Stimulated activated CD8-positive, alpha-beta memory T cell treated with anti-CD3 and anti-CD28 coated beads, Interleukin-15, amount 100 ng/mL, for 24 hours (primary cell): Measurements from ENCODE around the gene TOMT.

ENCODE experiments used
- DNase-seq: peaks from one replicate; pipeline ENCODE4 v3.0.0-alpha.2; 2020; ENCODE audit warnings: low read depth

The TOMT gene

GRCh38 chr11:72105888-72106287, at the start of gene TOMT:
TOMT (plus strand) TSS chr11:72105924; CDS start chr11:72105952, 28 bp downstream.
- DNase-seq = no peak

GRCh38 chr11:72058416-72059034, 47.2 kb upstream of the TOMT start:
- DNase-seq = no peak

- no peak for DNase-seq
Observed at GRCh38 chr11:72061739-72062396, 43.9 kb upstream of the TOMT start.

GRCh38 chr11:72066855-72067254, 38.9 kb upstream of the TOMT start:
- no peak for DNase-seq

DNA sequence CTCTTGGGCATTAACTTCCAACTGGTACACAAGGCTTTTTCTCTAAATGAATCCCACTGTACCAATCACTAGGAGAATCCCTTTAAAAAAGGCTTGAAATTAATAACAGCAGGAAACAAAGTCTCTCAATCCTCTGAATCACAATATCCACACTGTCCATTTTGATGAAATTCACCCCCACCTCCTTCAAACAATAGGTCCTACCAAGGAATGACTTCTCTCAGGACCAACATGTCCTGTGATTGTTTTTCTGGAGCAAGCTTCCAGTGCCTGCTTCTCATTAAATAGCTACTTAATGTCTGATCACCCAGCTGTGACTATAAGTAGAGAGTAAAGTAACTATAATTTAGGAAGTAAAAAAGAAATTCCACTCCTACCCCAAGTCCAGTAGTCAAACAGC, 38.5 kb upstream of the TOMT start:
- DNase-seq = no peak

- no peak for DNase-seq
Observed at GRCh38 chr11:72067676-72068075, 38.0 kb upstream of the TOMT start.

DNA sequence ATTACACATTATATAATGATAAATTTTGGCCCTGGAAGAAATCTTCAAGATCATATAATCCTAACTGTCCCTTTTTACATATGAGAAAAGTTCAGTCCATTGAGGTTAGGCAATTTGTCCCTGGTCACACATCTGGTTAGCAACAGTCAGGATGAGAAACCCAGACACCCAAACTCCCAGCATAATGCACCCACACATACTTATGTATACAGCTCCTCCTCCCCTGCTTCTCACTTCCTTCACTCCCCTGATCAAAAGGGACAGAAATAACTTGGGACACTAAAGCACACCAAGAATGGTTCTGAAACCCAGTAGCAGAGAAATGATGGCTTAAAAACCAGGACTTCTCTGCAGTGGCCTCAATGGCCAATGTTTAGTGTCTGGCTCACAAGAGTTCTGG, 36.5 kb upstream of the TOMT start:
- DNase-seq = no peak

- DNase-seq = no peak
Observed at GRCh38 chr11:72069787-72070251, 35.9 kb upstream of the TOMT start.

DNA sequence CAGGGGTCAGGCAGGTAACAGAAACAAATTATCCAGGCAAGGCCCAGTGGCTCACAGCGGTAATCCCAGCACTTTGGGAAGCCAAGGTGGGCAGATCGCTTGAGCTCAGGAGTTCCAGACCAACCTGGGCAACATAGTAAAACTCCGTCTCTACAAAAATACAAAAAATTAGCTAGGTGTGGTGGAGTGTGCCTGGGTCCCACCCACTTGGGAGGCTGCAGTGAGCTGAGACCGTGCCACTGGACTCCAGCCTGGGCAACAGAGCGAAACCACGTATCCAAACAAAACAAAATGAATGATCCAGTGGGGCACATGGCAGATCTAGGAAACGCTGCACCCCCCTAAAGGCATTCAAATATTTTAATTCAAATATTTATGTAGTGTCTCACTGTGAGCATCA, 35.2 kb upstream of the TOMT start:
- DNase-seq = no peak

GRCh38 chr11:72072348-72072747, 33.4 kb upstream of the TOMT start:
- DNase-seq = no peak

GRCh38 chr11:72075109-72075508, 30.6 kb upstream of the TOMT start:
- DNase-seq = no peak

DNA sequence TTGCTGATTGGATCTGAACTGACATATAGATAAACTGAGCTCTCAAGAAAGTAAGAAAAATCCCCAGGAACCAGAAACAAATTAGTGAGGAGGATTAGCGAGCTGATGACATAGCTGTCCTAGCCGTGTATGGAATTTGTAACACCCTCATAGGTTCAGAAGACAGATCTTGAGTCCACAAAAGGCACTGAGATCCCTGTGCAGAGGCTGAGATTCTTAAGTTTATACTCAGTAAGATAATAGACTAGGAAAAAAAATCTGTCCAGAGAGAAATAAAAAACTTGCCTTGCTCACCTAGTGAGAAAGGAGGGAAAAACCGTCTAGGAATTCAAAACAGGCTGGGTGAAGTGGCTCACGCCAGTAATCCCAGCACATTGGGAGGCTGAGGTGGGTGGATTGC, 30.0 kb upstream of the TOMT start:
- no peak for DNase-seq

- no peak for DNase-seq
Observed at GRCh38 chr11:72078477-72078876, 27.2 kb upstream of the TOMT start.

DNA sequence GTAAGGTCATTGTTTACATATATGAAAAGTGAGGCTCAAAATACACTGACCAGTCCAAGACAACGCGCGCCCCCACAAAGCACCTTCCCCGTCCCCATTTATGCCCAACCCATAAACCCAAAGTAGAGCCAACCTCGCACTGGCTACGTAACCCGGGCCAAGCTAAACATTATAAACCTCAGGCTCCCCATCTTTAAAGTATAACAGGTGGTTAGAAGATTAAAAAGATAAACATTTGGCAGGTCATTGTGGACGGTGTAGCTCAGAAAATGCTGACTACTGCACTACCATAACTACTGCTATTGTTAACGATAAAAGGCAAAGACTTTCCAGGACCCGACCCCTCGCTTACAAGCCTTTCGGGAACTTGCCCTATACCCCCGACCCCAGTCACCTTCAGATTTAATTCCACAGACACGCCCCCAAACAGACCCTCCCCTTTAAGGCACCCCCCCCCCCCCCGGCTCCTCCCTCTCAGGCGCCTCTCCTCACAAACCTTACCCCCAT, 25.9 kb upstream of the TOMT start:
- DNase-seq = no peak

DNA sequence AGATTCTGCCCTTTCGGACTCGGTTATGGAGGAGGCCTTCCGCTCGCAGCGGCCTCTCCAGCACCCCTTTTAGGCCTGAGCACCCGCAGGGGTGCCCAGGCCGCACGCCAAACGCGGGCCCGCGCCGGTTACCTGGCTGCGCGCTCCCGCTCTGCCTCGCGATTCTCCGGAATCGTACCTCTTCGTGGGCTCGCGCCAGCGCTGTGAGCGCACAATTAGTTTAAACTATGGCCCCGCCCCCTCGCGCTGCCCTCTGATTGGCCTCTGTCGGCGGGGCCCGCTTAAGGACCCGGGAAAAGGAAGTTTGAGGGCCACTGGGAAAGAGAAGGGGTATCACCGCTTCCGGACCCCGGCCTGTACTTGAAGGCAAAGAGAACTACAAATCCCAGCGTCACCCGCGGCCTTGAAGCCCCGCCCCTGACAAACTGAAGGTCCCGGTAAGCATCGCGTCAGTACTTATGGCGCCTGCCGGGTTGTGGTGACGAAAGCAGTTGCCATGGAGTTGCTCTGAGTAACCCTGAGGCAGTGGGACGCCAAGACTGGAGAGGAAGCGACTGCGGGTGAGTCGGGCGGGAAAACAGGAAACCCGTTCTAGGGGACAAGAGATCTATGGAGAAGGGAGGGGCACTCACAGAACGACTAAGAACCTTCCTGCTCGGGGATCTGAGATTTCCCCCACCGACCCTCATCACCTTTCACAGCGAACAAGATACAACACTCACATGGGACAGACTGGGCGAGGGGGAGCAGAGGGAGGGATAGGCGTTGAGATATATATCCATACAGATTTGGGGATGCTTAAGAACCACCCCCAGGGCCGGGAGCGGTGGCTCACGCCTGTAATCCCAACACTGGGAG, 25.2 kb upstream of the TOMT start, which contains the start of the genes LRRC51 and NUMA1:
TSS of gene LRRC51 (plus strand) at position 525 of the 858 bp plus-strand sequence. CDS start 8,234 bp downstream, outside the sequence.
TSS of gene NUMA1 (minus strand) at position 217 of the 858 bp plus-strand sequence. CDS start 44,599 bp downstream, outside the sequence.
- peak; percentile 86 for DNase-seq

GRCh38 chr11:72081184-72081644, 24.5 kb upstream of the TOMT start:
- DNase-seq = no peak

DNA sequence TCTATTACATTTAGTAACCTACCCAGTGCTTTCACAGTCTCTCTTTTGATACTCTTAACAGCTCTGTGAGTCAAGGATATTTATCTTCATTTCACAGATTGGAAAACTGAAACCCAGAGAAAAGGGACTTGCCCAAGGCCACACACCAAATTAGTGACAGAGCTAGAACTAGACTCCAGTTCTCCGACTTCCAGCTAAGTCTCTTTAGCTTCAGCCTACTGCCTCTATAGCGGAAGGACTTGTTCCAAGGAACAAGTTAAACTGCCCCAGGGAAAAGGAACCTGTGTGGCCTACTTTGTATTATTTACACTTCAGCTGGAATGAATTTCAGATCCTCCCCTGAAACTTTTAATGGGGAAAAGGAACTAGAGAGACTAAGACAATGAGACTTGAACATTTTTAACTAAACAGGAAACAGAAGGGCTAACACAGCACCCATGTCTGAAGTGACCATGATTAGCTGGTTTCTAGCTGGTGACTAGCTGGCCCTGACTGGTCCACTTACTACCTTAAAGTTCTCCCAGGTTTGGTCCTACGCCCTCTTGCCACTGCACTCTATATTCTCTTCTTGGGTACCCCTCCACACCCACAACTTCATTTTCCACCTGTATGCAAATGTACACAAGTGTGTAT, 23.8 kb upstream of the TOMT start:
- no peak for DNase-seq

GRCh38 chr11:72083414-72083813, 22.3 kb upstream of the TOMT start:
- DNase-seq = no peak

GRCh38 chr11:72084076-72084475, 21.6 kb upstream of the TOMT start:
- DNase-seq = no peak

DNA sequence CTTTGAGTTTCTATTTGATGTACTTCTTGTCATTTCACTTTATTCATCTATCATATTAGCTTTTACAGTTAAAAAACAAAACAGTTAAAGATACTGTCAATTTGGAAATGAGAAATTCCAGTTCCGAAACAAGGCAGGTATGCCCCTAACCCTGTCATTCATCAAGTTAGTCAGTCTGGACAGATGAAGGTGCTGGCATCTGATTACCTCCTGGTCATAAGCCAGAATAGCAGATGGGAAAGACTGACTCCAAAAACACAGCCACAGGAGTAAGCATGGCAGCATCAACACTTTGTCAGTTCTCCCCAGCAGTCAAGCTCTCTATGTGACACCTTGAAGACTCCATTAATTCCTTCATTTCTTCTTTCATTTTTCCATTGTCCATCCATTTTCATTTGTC, 20.8 kb upstream of the TOMT start:
- DNase-seq = no peak

DNA sequence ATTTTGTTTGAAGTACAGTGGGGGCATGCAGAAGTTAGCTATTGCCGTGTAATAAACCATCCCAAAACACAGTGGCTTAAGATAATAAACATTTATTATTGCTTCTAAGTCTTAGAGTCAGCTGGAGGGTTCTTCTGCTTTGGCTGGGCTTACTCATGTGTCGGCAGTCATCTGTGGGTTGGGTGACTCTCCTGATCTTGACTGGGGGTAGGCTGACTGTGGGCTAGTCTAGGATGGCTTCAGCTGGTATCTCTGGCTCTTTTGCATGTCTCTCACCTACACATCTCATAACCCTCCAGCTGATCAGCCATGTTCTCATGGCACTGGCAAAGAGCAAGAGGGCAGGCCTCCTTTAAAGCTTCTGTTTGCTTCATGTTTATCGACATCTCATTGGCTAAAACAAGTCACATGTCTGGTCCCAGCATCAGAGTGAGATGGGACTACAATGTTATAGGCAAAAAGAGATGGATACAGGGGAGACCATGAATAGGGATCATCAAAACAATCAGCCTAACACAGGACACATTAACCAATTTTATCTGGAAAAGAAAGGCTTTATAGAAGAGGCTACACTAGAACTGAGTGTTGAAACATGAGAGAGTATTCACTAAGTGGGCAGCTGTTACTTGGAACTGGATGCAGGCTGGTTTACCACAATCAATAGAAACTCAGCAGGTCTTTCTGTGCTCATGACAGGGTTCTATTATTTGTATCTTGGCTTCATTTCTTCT, 19.9 kb upstream of the TOMT start:
- DNase-seq = no peak
